Heart right ventricle (tissue), 16 donors: Measurements from ENCODE around the gene CADM1. TPM values are rescaled to one million over a fixed set of nuclear protein-coding genes. Genes with fewer than 3 reads are reported as not detected.
A peak's percentile ranks its signal among the peaks of the same experiment; 100 is the strongest.

Source experiments
- ATAC-seq, 8 donors: fragments of 200-7000 bp; cut with Tn5 transposase; one replicate each; pipeline ENCODE4 v1.9.1; 2020; ENCODE audit warnings: mild to moderate bottlenecking in 8 of 8, moderate library complexity in 8 of 8, moderate number of reproducible peaks in 1 of 8
- DNase-seq, 2 donors: peaks; one replicate each; pipeline ENCODE4 v3.0.0-alpha.2; 2020
- H3K27ac ChIP-seq, 10 donors: fragments of 200-600 bp; sonication (generic) in 2 of 10; one replicate each; pipeline versions ENCODE4 v1.5.0 to v1.8.0; 2020 to 2022; ENCODE audit warnings: mild to moderate bottlenecking in 3 of 10
- H3K27me3 ChIP-seq, 7 donors: fragments of 200-600 bp; one replicate each; pipeline ENCODE4 v1.8.0; 2021 to 2022; ENCODE audit warnings: mild to moderate bottlenecking in 2 of 7
- H3K36me3 ChIP-seq, 9 donors: fragments of 200-600 bp; sonication (generic) in 1 of 9; one replicate each; pipeline versions ENCODE4 v1.5.0 to v1.8.0; 2020 to 2022; ENCODE audit warnings: mild to moderate bottlenecking in 2 of 9
- H3K4me1 ChIP-seq, 9 donors: fragments of 200-600 bp; sonication (generic) in 1 of 9; one replicate each; pipeline versions ENCODE4 v1.5.0 to v1.8.0; 2020 to 2022; ENCODE audit warnings: mild to moderate bottlenecking in 4 of 9
- H3K4me3 ChIP-seq, 10 donors: fragments of 200-600 bp; sonication (generic) in 2 of 10; one replicate each; pipeline versions ENCODE4 v1.5.0 to v1.8.0; 2020 to 2022; ENCODE audit warnings: mild to moderate bottlenecking in 7 of 10, moderate library complexity in 2 of 10
- H3K9me3 ChIP-seq, 11 donors: fragments of 200-600 bp in 10 of 11; sonication (generic) in 2 of 11; one replicate each; pipeline versions ENCODE4 v1.5.0 to v1.8.0; 2013 to 2022; ENCODE audit warnings: mild to moderate bottlenecking in 2 of 11, control low read depth in 1 of 11, moderate library complexity in 1 of 11
- CTCF ChIP-seq, 9 donors: fragments of 200-600 bp; sonication (generic) in 2 of 9; IDR thresholded peaks; one replicate each; pipeline versions ENCODE4 v1.5.0 to v1.8.0; 2021 to 2022; ENCODE audit warnings: antibody characterized with exemption in 9 of 9, mild to moderate bottlenecking in 5 of 9, moderate library complexity in 1 of 9
- WGBS, 2 donors: extraction: QIAGEN DNeasy Blood & Tissue Kit; methylation state at CpG; one replicate each; pipeline ENCODE4 v1.1.7; 2013; ENCODE audit warnings: inconsistent platforms in 1 of 2; 5-methylcytosine and 5-hydroxymethylcytosine counted together
- intact Hi-C, 10 donors: fragments of 100-400 bp; cut with DNase I; formaldehyde crosslinking; loops; one replicate each; pipeline versions ENCODE4 v1.11.1 to v1.14.2; 2022
- polyA plus RNA-seq, 2 donors: library from polyadenylated mRNA; stranded (reverse); fragments of 200-250 nt; gene quantifications; one replicate each; pipeline ENCODE4 v1.2.3, GENCODE V29; 2013
- total RNA-seq, 10 donors: library from RNA; stranded (reverse); fragmentation: NEBNext Ultra II Directional in 3 of 10; extraction: Animal tissue kit (Norgen Biotek cat#: 25700) in 3 of 10; gene quantifications; one replicate each; pipeline versions ENCODE4 v1.2.1 to v1.2.4, GENCODE V29; 2021 to 2023
- donor health status: Arrhythmogenic right ventricular cardiomyopathy.
- donor health status: ischemic (EF 13 %, LVEDD 7.1; RV severe dilation, severe dysfunction).
- donor health status: healthy with polysubstance abuse.
- donor health status: DM: no; HTN: yes; CAD: no.
- donor health status: DM: no; HTN: no; CAD: no.
- donor health status: ischemic (EF 25% LVEDD 6.9; RV normal size, moderate dysfunction).
- donor health status: ischemic (EF 25% LVEDD 5.7; RV mildly dilated, moderate dysfunction).
- donor health status: healthy.
- donor health status: DM: yes; HTN: yes; CAD: no.
- donor health status: Ischemic cardiomyopathy.
- donor health status: ischemic (EF 35%, LVEDD 5.7; RV mildly dilated, moderate dysfunction).
- donor health status: nonischemic (EF 11% LVEDD 7.7; RV severe dilation, severe dysfunction).
- donor health status: DM: yes; HTN: yes; CAD: no.
- donor health status: PGD.
- donor health status: ischemic (EF 29% LVEDD 5.4; RV normal size, mild dysfunction).
- donor health status: nonischemic (EF 23%, LVEDD 6.1; RV moderate dilation, normal function).

CADM1 gene
- total and polyA plus RNA-seq, 12 donors = 10.2 to 83.0 (median 41.4) TPM

GRCh38 chr11:115257678-115258077 is 246.5 kb downstream of the CADM1 start:
- 71 to 77% methylated on average over 4 of the region's 4 CpGs for WGBS, 2 donors
- Histone ChIP-seq H3K27ac (no peak overlapping the region), H3K9me3 (no peaks in the 10 kb centered on the region), H3K4me3 (no peak overlapping the region), H3K4me1 (no peaks in the 10 kb centered on the region), H3K36me3 (no peaks in the 10 kb centered on the region), H3K27me3 (no peaks in the 10 kb centered on the region)
- DNase-seq = no peak
- ATAC-seq = no peak
- intact Hi-C loops = no loop called here
- TF ChIP-seq CTCF (IDR thresholded peaks at IDR 0.05) = no peak

- no peak for TF ChIP-seq CTCF (IDR thresholded peaks at IDR 0.05)
- H3K27ac ChIP-seq = no peak overlapping the region
- H3K4me1 ChIP-seq = no peaks in the 10 kb centered on the region
- ATAC-seq (no peak), DNase-seq (no peak)
- H3K27me3 ChIP-seq = no peaks in the 10 kb centered on the region
- no peaks in the 10 kb centered on the region for H3K36me3 ChIP-seq
- intact Hi-C loops = no loop called here
- H3K4me3 ChIP-seq = no peak overlapping the region
- H3K9me3 ChIP-seq = no peaks in the 10 kb centered on the region
These were observed 246.9 kb downstream of the CADM1 start for GRCh38 chr11:115257270-115257669.

DNA sequence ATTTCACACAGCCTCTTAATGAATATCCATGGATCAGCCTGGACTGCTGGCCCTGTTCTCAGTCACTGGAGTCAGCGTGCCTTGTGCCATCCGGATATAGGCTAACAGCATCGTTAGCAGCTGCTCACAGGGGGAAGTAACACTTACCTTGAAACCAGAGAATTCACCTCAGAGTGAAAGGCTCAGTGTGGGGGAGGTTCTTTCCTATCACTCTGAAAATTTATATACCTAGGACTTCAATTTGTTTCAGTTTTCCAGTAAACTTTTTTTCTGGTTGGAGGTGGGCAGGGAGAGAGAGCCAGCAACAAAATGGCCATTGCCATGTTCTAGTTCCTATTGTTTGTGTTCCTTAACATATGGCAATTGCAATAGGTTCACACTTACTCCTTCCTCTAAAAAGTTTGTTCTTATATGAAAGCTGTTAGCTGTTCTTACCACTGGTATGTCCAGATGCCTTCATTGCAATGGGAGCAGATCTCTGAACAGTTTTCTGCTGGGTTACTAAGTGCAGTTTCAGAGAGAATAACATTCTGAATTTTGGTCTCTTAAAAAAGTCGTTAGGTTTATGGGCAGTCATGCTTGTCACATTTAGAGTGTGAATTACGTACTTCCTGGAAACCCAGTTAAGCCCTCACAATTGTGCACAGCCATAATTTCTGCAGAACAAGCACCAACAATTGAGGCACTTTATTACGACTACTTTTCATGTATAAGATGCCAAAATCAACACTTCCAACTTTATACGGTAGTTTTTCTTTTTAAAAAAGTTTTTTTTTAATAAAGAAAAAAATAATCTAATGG is 247.6 kb downstream of the CADM1 start:
- H3K4me1 ChIP-seq = peaks cover 0 to under 1% (median 0%) of the 10 kb centered on the region in 9 donors
- H3K27me3 ChIP-seq = no peaks in the 10 kb centered on the region
- ATAC-seq = no peak
- WGBS, 2 donors = 50 to 57% methylated on average over 7 of the region's 7 CpGs
- no peak overlapping the region for H3K4me3 ChIP-seq
- intact Hi-C loops = no loop called here
- no peaks in the 10 kb centered on the region for H3K36me3 ChIP-seq
- DNase-seq = no peak
- TF ChIP-seq CTCF (IDR thresholded peaks at IDR 0.05) = no peak
- no peaks in the 10 kb centered on the region for H3K9me3 ChIP-seq
- H3K27ac ChIP-seq = peak overlapping the region in 1 of 10 donors; percentile 49

GRCh38 chr11:115255006-115255762 is 249.0 kb downstream of the CADM1 start:
- intact Hi-C loops = no loop called here
- no peak for TF ChIP-seq CTCF (IDR thresholded peaks at IDR 0.05)

More at GRCh38 chr11:115255006-115255762, 249.0 kb downstream of the CADM1 start:
- H3K9me3 ChIP-seq = no peaks in the 10 kb centered on the region
- no peak for DNase-seq
- 63 to 64% methylated on average over 9 of the region's 9 CpGs for whole genome bisulfite sequencing, 2 donors
- no peaks in the 10 kb centered on the region for H3K27me3 ChIP-seq
- H3K36me3 ChIP-seq = no peaks in the 10 kb centered on the region
- H3K4me3 ChIP-seq = no peak overlapping the region
- H3K4me1 ChIP-seq = peaks cover 0 to 9% (median 0%) of the 10 kb centered on the region in 9 donors
- ATAC-seq = no peak
- no peak overlapping the region for H3K27ac ChIP-seq
